Kidney (tissue), 14 donors: ENCODE measurements around the gene PRR33. TPM values are rescaled to one million over a fixed set of nuclear protein-coding genes. Genes with fewer than 3 reads are reported as not detected.
A peak's percentile ranks its signal among the peaks of the same experiment; 100 is the strongest.

ENCODE experiments used
- DNase-seq, 5 donors: peaks; one replicate each; pipeline ENCODE4 v3.0.0-alpha.2; 2013 to 2020
- FAIRE-seq: peaks from 2 replicates; lab custom pipeline; 2012; peaks lifted over from hg19 to GRCh38; lab: Jason Lieb, UNC
- H3K27ac ChIP-seq, 2 donors: one replicate each; pipeline ENCODE4 v1.7.0; 2013; ENCODE audit warnings: low read depth in 2 of 2, low read length in 2 of 2, inconsistent platforms in 1 of 2
- H3K27me3 ChIP-seq: one replicate; pipeline ENCODE4 v1.7.1; 2013; ENCODE audit warnings: low read length, inconsistent platforms; ENCODE audit not compliant: control insufficient read depth, insufficient read depth
- H3K36me3 ChIP-seq, 3 donors: one replicate each; pipeline versions ENCODE4 v1.7.0 to v1.7.1; 2013; ENCODE audit warnings: low read length in 3 of 3, control low read depth in 1 of 3, inconsistent platforms in 1 of 3; ENCODE audit not compliant: insufficient read depth in 3 of 3, control insufficient read depth in 2 of 3
- H3K4me1 ChIP-seq, 3 donors: one replicate each; pipeline versions ENCODE4 v1.7.0 to v1.7.1; 2013; ENCODE audit warnings: low read length in 3 of 3, inconsistent platforms in 1 of 3, low read depth in 1 of 3; ENCODE audit not compliant: control insufficient read depth in 2 of 3, insufficient read depth in 2 of 3
- H3K4me3 ChIP-seq, 3 donors: one replicate each; pipeline versions ENCODE4 v1.7.0 to v1.8.1; 2013; ENCODE audit warnings: low read length in 3 of 3, control low read depth in 1 of 3, inconsistent platforms in 1 of 3
- H3K9ac ChIP-seq, 3 donors: one replicate each; pipeline versions ENCODE4 v1.7.0 to v1.7.1; 2013; ENCODE audit warnings: low read length in 3 of 3, control low read depth in 1 of 3, inconsistent platforms in 1 of 3
- H3K9me3 ChIP-seq, 3 donors: one replicate each; pipeline versions ENCODE4 v1.7.0 to v1.7.1; 2013; ENCODE audit warnings: low read length in 3 of 3, control low read depth in 1 of 3, inconsistent platforms in 1 of 3; ENCODE audit not compliant: control insufficient read depth in 2 of 3, insufficient read depth in 1 of 3
- CTCF ChIP-seq: IDR thresholded peaks from 3 replicates; pipeline ENCODE4 v1.5.1; 2012; ENCODE audit warnings: mild to moderate bottlenecking, moderate library complexity, borderline replicate concordance; ENCODE audit not compliant: insufficient read depth; ENCODE audit errors: extremely low read depth
- intact Hi-C: fragments of 100-400 bp; cut with DNase I; formaldehyde crosslinking; loops from one replicate; pipeline ENCODE4 v1.11.1; 2022
- polyA plus RNA-seq: library from polyadenylated mRNA; stranded (reverse); fragments of 350-450 nt; fragmentation: Illumina TruSeq; extraction: RNeasy Lipid Tissue Mini Kit (QIAGEN cat#74804); gene quantifications from one replicate; pipeline ENCODE4 v1.2.3, GENCODE V29; 2014; ENCODE audit warnings: low read depth, low replicate concordance; ENCODE audit not compliant: insufficient read depth
- total RNA-seq: library from RNA; stranded (reverse); fragmentation: NEBNext Ultra II Directional; extraction: Animal tissue kit (Norgen Biotek cat#: 25700); gene quantifications from one replicate; pipeline ENCODE4 v1.2.1, GENCODE V29; 2021
- donor health status: control.
- donor health status: control.
- donor health status: control.
- donor health status: control.
- donor health status: control.
- donor health status: DM: yes; HTN: yes; CAD: no.
- donor health status: Normal renal cell carcinoma (clear cell type).

PRR33 gene
- total and polyA plus RNA-seq, 2 donors from 2014 or later, result not detected

DNA sequence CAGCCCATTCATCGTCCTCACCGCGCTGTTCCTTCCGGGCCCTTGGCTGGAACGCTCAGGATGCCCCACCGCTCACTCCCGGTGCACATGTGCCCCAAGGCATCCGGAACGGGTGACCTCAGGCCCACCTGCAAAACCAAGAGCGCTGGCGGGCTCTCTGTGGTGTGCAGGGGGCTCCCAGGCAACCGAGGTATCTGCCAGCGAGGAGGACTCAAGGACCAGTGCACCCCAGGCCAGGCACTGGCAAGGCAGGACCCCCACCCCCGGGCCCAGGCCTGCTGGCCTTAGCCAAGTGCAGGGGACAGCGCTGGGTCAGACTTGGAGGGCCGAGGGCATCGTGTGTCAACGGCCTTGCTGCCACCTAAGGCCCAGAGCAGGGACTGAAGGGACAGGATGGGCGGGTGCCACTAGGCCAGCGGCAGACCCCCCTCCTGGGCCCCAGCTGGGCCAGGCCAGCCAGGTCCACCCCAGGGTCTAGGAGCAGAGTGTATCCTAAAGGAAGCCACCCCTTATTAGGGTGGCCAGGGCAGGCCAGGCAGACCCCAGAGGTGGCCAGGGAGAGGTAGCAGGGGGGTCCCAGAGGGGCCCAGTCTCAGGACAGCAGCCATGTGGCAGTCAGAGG lies 36.3 kb upstream of the PRR33 start:
- H3K4me3 ChIP-seq, result no peak overlapping the region
- intact Hi-C loops, result no loop called here
- no peak for TF ChIP-seq CTCF
- FAIRE-seq (no peak), DNase-seq (peak in 2 of 5 donors; percentile 63 to 68)
- no peaks in the 10 kb centered on the region for H3K9me3 ChIP-seq
- no peaks in the 10 kb centered on the region for H3K4me1 ChIP-seq
- no peak overlapping the region for H3K9ac ChIP-seq
- no peak overlapping the region for H3K27ac ChIP-seq
- H3K36me3 ChIP-seq, result no peaks in the 10 kb centered on the region
- H3K27me3 ChIP-seq, result no peaks in the 10 kb centered on the region

DNA sequence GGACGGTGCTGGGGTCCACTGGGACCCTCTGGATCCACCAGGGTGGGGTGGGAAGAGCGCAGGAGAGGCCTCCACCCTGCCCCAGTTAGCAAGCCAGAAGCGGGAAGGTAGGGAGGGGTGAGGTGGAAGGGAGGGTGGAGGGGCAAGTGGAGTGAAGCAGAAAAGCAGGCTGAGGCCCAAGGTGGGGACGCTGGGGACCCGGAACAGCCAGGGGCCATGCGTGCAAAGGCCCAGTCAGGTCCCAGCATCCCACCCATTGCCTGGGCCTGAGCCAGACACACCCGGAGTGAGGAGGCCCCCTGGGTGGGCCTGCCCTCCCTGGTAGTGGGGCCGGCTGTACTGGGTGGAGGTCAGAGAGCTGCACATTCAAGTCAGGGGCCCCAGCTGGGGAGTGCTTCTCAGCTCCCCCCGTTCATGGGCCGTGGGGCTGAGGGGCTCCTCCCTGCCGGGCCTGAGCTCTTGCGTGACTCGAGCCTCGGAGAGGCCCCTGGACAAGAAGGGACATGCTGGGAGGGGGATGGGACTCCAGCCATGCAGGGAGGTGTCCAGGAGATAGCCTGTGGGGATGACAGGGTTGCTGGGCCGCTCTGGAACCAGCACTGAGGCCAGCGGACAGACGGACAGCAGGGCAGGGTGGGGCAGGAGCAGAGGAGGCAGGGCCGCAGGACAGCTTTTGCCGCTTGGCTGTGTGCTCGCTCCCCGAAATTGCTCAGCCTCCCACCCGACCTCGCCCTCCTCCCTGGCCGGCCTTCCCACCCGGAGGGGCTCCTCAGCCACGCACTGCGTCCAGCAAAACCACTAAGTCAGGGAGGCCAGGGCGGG lies 35.5 kb upstream of the PRR33 start:
- FAIRE-seq (no peak), DNase-seq (peak; percentile 52 to 76 (median 75))
- H3K9ac ChIP-seq, result no peak overlapping the region
- TF ChIP-seq CTCF, result no peak
- intact Hi-C loops, result no loop called here
- no peak overlapping the region for H3K27ac ChIP-seq
- no peaks in the 10 kb centered on the region for H3K27me3 ChIP-seq
- no peaks in the 10 kb centered on the region for H3K36me3 ChIP-seq
- no peaks in the 10 kb centered on the region for H3K9me3 ChIP-seq
- no peak overlapping the region for H3K4me3 ChIP-seq
- no peaks in the 10 kb centered on the region for H3K4me1 ChIP-seq

DNA sequence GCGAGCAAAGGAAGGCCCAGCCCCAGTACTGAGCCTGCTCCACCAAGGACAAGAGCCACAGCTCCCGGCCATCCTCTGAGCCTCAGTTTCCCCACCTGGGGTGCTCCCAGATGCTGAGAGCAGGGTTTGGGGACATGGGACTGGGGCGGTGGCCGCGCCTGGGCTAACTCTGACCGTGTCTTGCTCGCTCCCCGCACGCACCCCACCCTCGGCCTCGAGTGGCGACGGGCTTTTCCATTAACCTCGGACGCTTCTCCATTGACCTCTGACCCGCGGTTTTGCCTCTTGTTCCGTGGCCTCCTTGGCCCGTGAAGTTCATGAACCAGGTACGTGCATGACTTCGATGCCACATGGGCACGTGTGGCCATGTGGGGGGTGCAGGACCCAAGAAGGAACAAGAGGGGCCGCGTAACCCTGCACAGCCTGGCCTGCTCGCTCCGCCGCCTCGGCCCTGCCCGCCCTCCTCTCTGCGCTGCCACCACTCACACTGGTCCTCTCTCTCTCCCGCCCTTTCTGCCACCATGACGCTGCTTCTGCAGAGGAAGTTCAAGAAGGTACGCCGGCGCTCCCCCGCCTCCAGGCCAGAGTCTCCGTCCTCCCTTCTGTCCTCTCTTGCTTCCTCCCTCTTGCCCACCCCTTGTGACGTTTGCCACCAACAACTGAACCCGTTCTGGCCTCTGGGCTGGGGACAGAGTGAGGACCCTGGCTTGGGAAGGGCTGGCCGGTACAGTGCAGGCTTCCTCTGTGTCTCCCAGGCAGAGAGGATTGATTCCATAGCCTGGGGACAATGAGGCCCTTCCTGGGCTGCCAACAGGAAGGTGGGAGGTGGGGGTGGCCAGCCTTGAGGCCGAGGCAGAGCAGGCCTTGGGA lies 34.7 kb upstream of the PRR33 start:
- no peaks in the 10 kb centered on the region for H3K4me1 ChIP-seq
- no peaks in the 10 kb centered on the region for H3K27me3 ChIP-seq
- H3K9me3 ChIP-seq, result no peaks in the 10 kb centered on the region
- no peaks in the 10 kb centered on the region for H3K36me3 ChIP-seq
- FAIRE-seq (no peak), DNase-seq (peak in 4 of 5 donors; percentile 52 to 79 (median 56))
- H3K27ac ChIP-seq, result no peak overlapping the region
- TF ChIP-seq CTCF, result no peak
- no peak overlapping the region for H3K9ac ChIP-seq
- no peak overlapping the region for H3K4me3 ChIP-seq
- intact Hi-C loops, result no loop called here
